ENCODE results near the gene NPM1.

NPM1 gene

DNA sequence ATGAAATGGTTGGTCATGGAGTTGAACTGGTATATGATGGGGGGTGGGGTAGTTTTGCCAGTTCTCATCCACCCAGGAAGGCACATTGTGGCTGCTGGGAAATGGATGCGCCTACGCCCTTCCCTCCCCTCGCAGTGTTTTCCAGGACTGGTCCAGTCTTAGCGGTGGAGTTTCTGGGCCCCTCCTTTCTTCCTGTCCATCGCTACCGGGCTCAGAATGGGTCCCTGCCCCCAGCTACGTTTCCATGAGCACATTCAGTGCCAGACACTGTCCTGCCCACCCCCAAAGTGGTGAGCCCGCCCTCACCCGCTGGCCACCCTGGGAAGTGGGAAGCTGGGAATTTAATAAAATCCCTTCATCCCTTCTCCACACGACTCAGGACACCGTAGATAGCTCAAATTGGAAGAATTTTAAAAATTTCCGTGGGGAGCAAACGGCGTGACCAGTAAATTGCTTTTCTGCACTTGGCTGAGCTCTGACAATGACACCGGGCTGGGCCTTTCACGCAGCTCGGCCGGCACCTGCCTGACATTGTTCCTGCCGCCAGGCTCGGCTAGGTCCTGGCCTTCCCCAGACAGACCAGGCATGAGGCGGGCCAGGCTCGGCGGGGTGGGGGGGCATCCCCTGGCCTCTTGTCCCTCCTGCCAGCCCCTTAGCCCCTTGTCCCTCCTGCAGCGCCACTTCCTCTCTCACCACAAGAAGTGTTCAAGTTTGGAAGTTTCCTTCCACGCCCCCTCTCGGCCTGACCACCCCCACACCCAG lies 35.4 kb downstream of the NPM1 start:
- Histone ChIP-seq H3K9me3 (ENCODE audit: control insufficient read depth, insufficient read depth, low read length) (no peaks in the 10 kb centered on the region), H3K27ac (ENCODE audit: low read depth, low read length) (no peak overlapping the region), H3K27me3 (ENCODE audit: control insufficient read depth, insufficient read depth, low read length) (peaks cover 42% of the 10 kb centered on the region), H3K4me1 (ENCODE audit: control insufficient read depth, insufficient read depth, low read length) (peaks cover 17% of the 10 kb centered on the region; the same call in 1 of the 2 replicates), H3K4me3 (ENCODE audit: low read depth, low read length) (no peak overlapping the region), H3K36me3 (ENCODE audit: control insufficient read depth, insufficient read depth, low read length) (no peaks in the 10 kb centered on the region), H3K9ac (ENCODE audit: low read depth, low read length) (no peak overlapping the region)

- Histone ChIP-seq H3K9ac (ENCODE audit: low read depth, low read length) (no peak overlapping the region), H3K4me3 (ENCODE audit: low read depth, low read length) (no peak overlapping the region), H3K36me3 (ENCODE audit: control insufficient read depth, insufficient read depth, low read length) (no peaks in the 10 kb centered on the region), H3K4me1 (ENCODE audit: control insufficient read depth, insufficient read depth, low read length) (peaks cover 15% of the 10 kb centered on the region; the same call in 1 of the 2 replicates), H3K27ac (ENCODE audit: low read depth, low read length) (no peak overlapping the region), H3K9me3 (ENCODE audit: control insufficient read depth, insufficient read depth, low read length) (no peaks in the 10 kb centered on the region), H3K27me3 (ENCODE audit: control insufficient read depth, insufficient read depth, low read length) (peaks cover 34% of the 10 kb centered on the region)
These were observed 37.1 kb downstream of the NPM1 start for GRCh38 chr5:171424726-171425125.

DNA sequence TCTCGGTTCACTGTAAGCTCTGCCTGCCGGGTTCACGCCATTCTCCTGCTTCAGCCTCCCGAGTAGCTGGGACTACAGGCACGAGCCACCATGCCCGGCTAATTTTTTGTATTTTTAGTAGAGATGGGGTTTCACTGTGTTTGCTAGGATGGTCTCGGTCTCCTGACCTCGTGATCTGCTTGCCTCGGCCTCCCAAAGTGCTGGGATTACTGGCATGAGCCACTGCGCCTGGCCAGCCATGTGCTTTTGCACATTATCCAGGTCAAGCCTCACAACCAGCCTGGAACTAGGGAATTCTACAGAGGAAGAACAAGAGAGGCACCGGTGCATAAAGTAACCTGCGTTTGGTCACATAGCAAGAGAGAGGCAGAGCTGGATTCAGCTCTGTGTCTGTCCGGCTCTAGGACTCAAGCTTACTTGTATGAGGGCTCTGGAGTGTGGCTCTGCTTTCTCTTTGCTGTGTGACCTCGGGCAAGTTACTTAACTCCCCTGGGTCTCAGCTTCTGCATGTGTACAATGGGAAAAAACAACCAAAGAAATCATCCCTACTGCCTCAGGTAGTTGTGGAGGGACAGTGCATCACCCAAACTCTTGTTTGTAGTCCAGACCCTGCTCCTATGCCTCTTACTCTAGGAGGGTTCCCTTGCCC lies 38.1 kb downstream of the NPM1 start:
- no peak overlapping the region for H3K4me3 ChIP-seq (ENCODE audit: low read depth, low read length)
- no peak overlapping the region for H3K27ac ChIP-seq (ENCODE audit: low read depth, low read length)
- H3K27me3 ChIP-seq (ENCODE audit: control insufficient read depth, insufficient read depth, low read length): peaks cover 24% of the 10 kb centered on the region
- no peaks in the 10 kb centered on the region for H3K36me3 ChIP-seq (ENCODE audit: control insufficient read depth, insufficient read depth, low read length)
- no peaks in the 10 kb centered on the region for H3K9me3 ChIP-seq (ENCODE audit: control insufficient read depth, insufficient read depth, low read length)
- H3K9ac ChIP-seq (ENCODE audit: low read depth, low read length): no peak overlapping the region
- peaks cover 13% of the 10 kb centered on the region; the same call in 1 of the 2 replicates for H3K4me1 ChIP-seq (ENCODE audit: control insufficient read depth, insufficient read depth, low read length)

- H3K9me3 ChIP-seq (ENCODE audit: control insufficient read depth, insufficient read depth, low read length): no peaks in the 10 kb centered on the region
- H3K27me3 ChIP-seq (ENCODE audit: control insufficient read depth, insufficient read depth, low read length): peaks cover 19% of the 10 kb centered on the region
- H3K4me1 ChIP-seq (ENCODE audit: control insufficient read depth, insufficient read depth, low read length): peaks cover 9% of the 10 kb centered on the region; the same call in 1 of the 2 replicates
- H3K36me3 ChIP-seq (ENCODE audit: control insufficient read depth, insufficient read depth, low read length): no peaks in the 10 kb centered on the region
- no peak overlapping the region for H3K9ac ChIP-seq (ENCODE audit: low read depth, low read length)
- H3K27ac ChIP-seq (ENCODE audit: low read depth, low read length): no peak overlapping the region
- H3K4me3 ChIP-seq (ENCODE audit: low read depth, low read length): no peak overlapping the region
These were observed 38.6 kb downstream of the NPM1 start for GRCh38 chr5:171426266-171426665.

DNA sequence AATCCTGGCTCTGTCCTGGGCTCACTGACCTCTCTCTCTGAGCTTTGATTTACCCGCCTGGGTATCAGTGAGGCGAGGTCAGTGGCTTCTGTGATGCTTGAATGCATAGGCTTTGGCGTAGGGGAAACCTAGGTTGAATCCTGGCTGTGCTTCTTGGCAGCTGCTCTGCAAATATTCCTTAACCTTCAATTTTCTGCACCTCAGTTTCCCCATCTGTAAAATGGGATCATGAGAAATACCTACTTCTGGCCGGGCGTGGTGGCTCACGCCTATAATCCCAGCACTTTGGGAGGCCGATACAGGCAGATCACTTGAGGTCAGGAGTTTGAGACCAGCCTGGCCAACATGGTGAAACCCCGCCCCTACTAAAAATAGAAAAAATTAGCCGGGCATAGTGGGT lies 39.0 kb downstream of the NPM1 start:
- Histone ChIP-seq H3K27me3 (ENCODE audit: control insufficient read depth, insufficient read depth, low read length) (peaks cover 15% of the 10 kb centered on the region), H3K9ac (ENCODE audit: low read depth, low read length) (no peak overlapping the region), H3K36me3 (ENCODE audit: control insufficient read depth, insufficient read depth, low read length) (no peaks in the 10 kb centered on the region), H3K4me1 (ENCODE audit: control insufficient read depth, insufficient read depth, low read length) (peaks cover 5% of the 10 kb centered on the region; the same call in 1 of the 2 replicates), H3K9me3 (ENCODE audit: control insufficient read depth, insufficient read depth, low read length) (no peaks in the 10 kb centered on the region), H3K4me3 (ENCODE audit: low read depth, low read length) (no peak overlapping the region), H3K27ac (ENCODE audit: low read depth, low read length) (no peak overlapping the region)

DNA sequence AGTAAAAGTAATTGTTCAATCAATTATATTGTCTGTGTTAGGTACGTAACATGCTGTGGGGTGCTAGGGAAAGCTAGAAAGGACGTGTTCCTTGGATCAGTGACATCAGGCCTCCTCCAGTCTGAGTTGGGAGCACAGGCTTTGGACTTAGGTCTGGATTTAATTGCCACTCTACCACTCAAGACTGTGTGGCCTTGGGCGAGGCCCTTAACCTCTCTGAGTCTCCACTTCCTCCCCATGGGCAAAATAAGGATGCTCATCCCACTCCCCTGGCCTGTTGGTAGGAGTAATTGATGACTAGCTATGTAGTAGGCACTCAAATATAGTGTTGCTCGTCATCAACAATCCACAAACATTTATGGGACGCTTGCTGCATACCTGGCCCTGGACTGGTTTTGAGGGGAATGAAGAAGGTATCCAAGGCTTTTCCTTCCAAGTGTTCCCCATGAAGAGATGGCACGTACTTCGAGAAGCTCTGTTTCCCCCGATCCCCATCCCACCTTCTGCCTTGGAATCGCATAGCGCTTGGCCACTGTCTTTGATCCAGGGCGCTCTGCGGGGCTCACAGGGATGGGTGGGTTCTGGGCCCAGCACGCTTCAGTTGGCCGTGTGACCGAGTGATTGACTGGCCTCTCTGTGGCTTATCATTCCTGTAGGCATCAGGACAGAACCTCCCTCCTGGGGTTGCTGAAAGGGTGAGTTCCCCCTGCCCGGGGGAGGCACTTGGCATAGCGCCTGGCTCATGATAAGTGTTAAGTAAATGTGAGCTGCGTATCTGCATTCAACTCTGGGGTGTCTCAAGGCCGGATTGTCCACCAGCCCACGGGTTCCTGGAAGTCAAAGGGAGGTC lies 39.9 kb downstream of the NPM1 start:
- no peak overlapping the region for H3K9ac ChIP-seq (ENCODE audit: low read depth, low read length)
- no peaks in the 10 kb centered on the region for H3K36me3 ChIP-seq (ENCODE audit: control insufficient read depth, insufficient read depth, low read length)
- peaks cover 5% of the 10 kb centered on the region; the same call in 1 of the 2 replicates for H3K4me1 ChIP-seq (ENCODE audit: control insufficient read depth, insufficient read depth, low read length)
- H3K9me3 ChIP-seq (ENCODE audit: control insufficient read depth, insufficient read depth, low read length): no peaks in the 10 kb centered on the region
- H3K27ac ChIP-seq (ENCODE audit: low read depth, low read length): no peak overlapping the region
- no peak overlapping the region for H3K4me3 ChIP-seq (ENCODE audit: low read depth, low read length)
- peaks cover 6% of the 10 kb centered on the region for H3K27me3 ChIP-seq (ENCODE audit: control insufficient read depth, insufficient read depth, low read length)

- no peaks in the 10 kb centered on the region for H3K4me1 ChIP-seq (ENCODE audit: control insufficient read depth, insufficient read depth, low read length)
- no peaks in the 10 kb centered on the region for H3K36me3 ChIP-seq (ENCODE audit: control insufficient read depth, insufficient read depth, low read length)
- no peak overlapping the region for H3K9ac ChIP-seq (ENCODE audit: low read depth, low read length)
- no peak overlapping the region for H3K4me3 ChIP-seq (ENCODE audit: low read depth, low read length)
- H3K9me3 ChIP-seq (ENCODE audit: control insufficient read depth, insufficient read depth, low read length): no peaks in the 10 kb centered on the region
- no peak overlapping the region for H3K27ac ChIP-seq (ENCODE audit: low read depth, low read length)
- no peaks in the 10 kb centered on the region for H3K27me3 ChIP-seq (ENCODE audit: control insufficient read depth, insufficient read depth, low read length)
These were observed 40.6 kb downstream of the NPM1 start for GRCh38 chr5:171428168-171428696.

GRCh38 chr5:171428809-171429542 lies 41.3 kb downstream of the NPM1 start:
- H3K9me3 ChIP-seq (ENCODE audit: control insufficient read depth, insufficient read depth, low read length): no peaks in the 10 kb centered on the region
- H3K27ac ChIP-seq (ENCODE audit: low read depth, low read length): no peak overlapping the region
- no peak overlapping the region for H3K4me3 ChIP-seq (ENCODE audit: low read depth, low read length)
- no peaks in the 10 kb centered on the region for H3K27me3 ChIP-seq (ENCODE audit: control insufficient read depth, insufficient read depth, low read length)
- no peaks in the 10 kb centered on the region for H3K36me3 ChIP-seq (ENCODE audit: control insufficient read depth, insufficient read depth, low read length)
- no peaks in the 10 kb centered on the region for H3K4me1 ChIP-seq (ENCODE audit: control insufficient read depth, insufficient read depth, low read length)
- no peak overlapping the region for H3K9ac ChIP-seq (ENCODE audit: low read depth, low read length)

DNA sequence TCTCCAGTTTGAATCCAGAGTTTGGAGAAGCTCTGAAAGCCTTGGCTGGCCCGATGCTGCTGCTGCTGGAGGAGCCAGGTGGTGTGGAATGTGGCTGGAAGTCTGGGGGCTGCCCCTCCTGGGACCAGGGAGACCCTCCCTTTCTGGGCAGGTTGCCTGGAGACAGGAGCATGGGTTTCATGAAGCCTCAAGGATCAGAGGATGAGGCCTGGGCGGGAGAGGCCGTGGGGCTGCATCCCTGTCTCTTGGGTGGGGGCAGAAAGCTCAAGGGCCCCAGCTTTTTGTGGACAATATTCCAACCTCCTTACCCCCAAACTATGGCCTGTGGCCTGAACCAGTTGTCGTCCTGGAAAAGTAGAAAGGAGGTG lies 41.9 kb downstream of the NPM1 start:
- Histone ChIP-seq H3K9ac (ENCODE audit: low read depth, low read length) (no peak overlapping the region), H3K36me3 (ENCODE audit: control insufficient read depth, insufficient read depth, low read length) (no peaks in the 10 kb centered on the region), H3K9me3 (ENCODE audit: control insufficient read depth, insufficient read depth, low read length) (no peaks in the 10 kb centered on the region), H3K4me3 (ENCODE audit: low read depth, low read length) (no peak overlapping the region), H3K27ac (ENCODE audit: low read depth, low read length) (no peak overlapping the region), H3K4me1 (ENCODE audit: control insufficient read depth, insufficient read depth, low read length) (peaks cover 5% of the 10 kb centered on the region; the same call in 1 of the 2 replicates), H3K27me3 (ENCODE audit: control insufficient read depth, insufficient read depth, low read length) (no peaks in the 10 kb centered on the region)

DNA sequence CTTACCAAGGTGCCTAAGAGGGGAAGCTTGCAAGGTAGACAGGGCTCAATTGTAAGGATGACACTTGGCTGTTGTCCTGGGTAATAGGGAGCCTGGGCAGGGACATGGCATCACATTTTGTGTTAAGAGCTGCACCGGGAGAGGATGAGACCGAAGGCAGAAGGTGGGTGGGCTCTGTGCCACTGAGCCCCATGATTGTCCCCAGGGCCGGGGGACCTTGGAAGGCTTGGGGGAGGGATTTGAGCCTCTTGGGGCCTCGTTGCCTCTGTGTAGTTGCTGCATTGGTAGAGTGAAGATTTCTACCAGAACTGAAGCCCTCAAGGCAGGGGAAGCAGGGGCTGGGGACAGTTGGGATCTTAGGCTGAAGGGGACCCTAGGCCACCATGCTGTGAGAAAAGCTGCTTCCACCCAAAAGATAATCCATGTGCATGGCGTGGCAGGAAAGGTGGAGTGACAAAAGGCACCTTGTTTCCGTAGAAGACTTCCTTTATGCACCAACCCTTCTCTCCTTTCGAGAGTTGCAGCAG lies 43.7 kb downstream of the NPM1 start:
- H3K4me1 ChIP-seq (ENCODE audit: control insufficient read depth, insufficient read depth, low read length): peaks cover 6% of the 10 kb centered on the region; the same call in 1 of the 2 replicates
- no peak overlapping the region for H3K9ac ChIP-seq (ENCODE audit: low read depth, low read length)
- H3K27me3 ChIP-seq (ENCODE audit: control insufficient read depth, insufficient read depth, low read length): no peaks in the 10 kb centered on the region
- H3K9me3 ChIP-seq (ENCODE audit: control insufficient read depth, insufficient read depth, low read length): no peaks in the 10 kb centered on the region
- no peak overlapping the region for H3K27ac ChIP-seq (ENCODE audit: low read depth, low read length)
- H3K36me3 ChIP-seq (ENCODE audit: control insufficient read depth, insufficient read depth, low read length): no peaks in the 10 kb centered on the region
- no peak overlapping the region for H3K4me3 ChIP-seq (ENCODE audit: low read depth, low read length)
